Muscle of back (tissue), 10 donors: Measurements from ENCODE around the gene MYO7A. TPM values are rescaled to one million over a fixed set of nuclear protein-coding genes. Genes with fewer than 3 reads are reported as not detected.

Source experiments
- polyA plus RNA-seq, 10 donors: library from polyadenylated mRNA; unstranded; fragments of 120-200 nt; gene quantifications; one replicate each; pipeline ENCODE4 v1.2.1, GENCODE V29; 2013; ENCODE audit not compliant: insufficient read length in 10 of 10

The MYO7A gene
- polyA plus RNA-seq, 10 donors = 2.1 to 5.7 (median 3.5) TPM

Other genes starting within 250 kb of the MYO7A start
- not detected for gene B3GNT6, start 93.8 kb upstream of the MYO7A start, polyA plus RNA-seq
- 10 to 100 TPM in 5 of 10 donors, 1 to 10 TPM in 5; 8.3 to 14.8 (median 10.4) TPM for gene CAPN5, start 61.3 kb upstream of the MYO7A start, polyA plus RNA-seq
- not detected for gene OMP, start 25.4 kb upstream of the MYO7A start, polyA plus RNA-seq
- gene GDPD4, start 173.4 kb downstream of the MYO7A start, polyA plus RNA-seq = 1 to 10 TPM in 1 of 10 donors, under 1 TPM in 8, not detected in 1; 0.15 to 2.3 (median 0.41) TPM